Transverse colon (tissue), 3 donors: Measurements from ENCODE around the gene PHYKPL.

ENCODE experiments used
- CTCF ChIP-seq, 5 experiments: fragments of 200-600 bp in 3 of 5; fragments of 450-650 bp in 2 of 5; sonication (generic) in 3 of 5; IDR thresholded peaks; 1 replicate in 2 of 5; 2 replicates in 3 of 5; pipeline ENCODE4 v1.5.1; 2016 to 2017; ENCODE audit warnings: antibody characterized with exemption in 5 of 5, inconsistent platforms in 3 of 5, mild to moderate bottlenecking in 2 of 5, moderate library complexity in 1 of 5
- EP300 ChIP-seq: sonication (generic); formaldehyde crosslinking; IDR thresholded peaks from one replicate; pipeline ENCODE4 v1.6.1; 2017; ENCODE audit warnings: antibody characterized with exemption, low read depth
- POLR2A ChIP-seq: fragments of 450-650 bp; IDR thresholded peaks from one replicate; pipeline ENCODE4 v1.6.1; 2016; ENCODE audit warnings: antibody characterized with exemption, mild to moderate bottlenecking, moderate library complexity

GRCh38 chr5:178210073-178210535, 22.5 kb downstream of the PHYKPL start:
- no peak for TF ChIP-seq CTCF (IDR thresholded peaks at IDR 0.05)
- TF ChIP-seq POLR2A = no peak
- no peak for TF ChIP-seq EP300
